Fibroblast of lung (primary cell): ENCODE measurements around the gene ZNF492. TPM values are rescaled to one million over a fixed set of nuclear protein-coding genes. Genes with fewer than 3 reads are reported as not detected.
"Not testable (repeated sequence)": the region's sequence is repeated elsewhere in the genome, so short reads cannot be mapped to it uniquely, and the experiment has no call there.

Experiments
- DNase-seq, 2 donors: peaks; one replicate each; pipeline versions ENCODE4 v3.0.0 to v3.0.0-alpha.2; 2010; ENCODE audit warnings: low read depth in 2 of 2
- H2AFZ ChIP-seq: 2 replicates; pipeline ENCODE4 v1.5.1; 2012; ENCODE audit warnings: low read length, control low read depth, inconsistent platforms
- H3K27ac ChIP-seq: 2 replicates; pipeline ENCODE4 v1.5.1; 2011; ENCODE audit warnings: low read length, control low read depth; ENCODE audit not compliant: insufficient read depth
- H3K27me3 ChIP-seq: 2 replicates; pipeline ENCODE4 v1.5.1; 2011; ENCODE audit warnings: mild to moderate bottlenecking, low read length; ENCODE audit not compliant: control insufficient read depth, insufficient read depth
- H3K36me3 ChIP-seq: 2 replicates; pipeline ENCODE4 v1.5.1; 2011; ENCODE audit warnings: low read length; ENCODE audit not compliant: control insufficient read depth, insufficient read depth
- H3K4me1 ChIP-seq: 2 replicates; pipeline ENCODE4 v1.5.1; 2011; ENCODE audit warnings: low read length; ENCODE audit not compliant: control insufficient read depth, insufficient read depth; ENCODE audit errors: extremely low read depth
- H3K4me2 ChIP-seq: 2 replicates; pipeline ENCODE4 v1.5.1; 2011; ENCODE audit warnings: low read length, control low read depth; ENCODE audit not compliant: insufficient read depth; ENCODE audit errors: extremely low read depth
- H3K4me3 ChIP-seq, 4 experiments: fragments of 200-600 bp in 1 of 4; sonication (generic) in 1 of 4; replicated peaks in 1 of 4; 2 replicates each; pipeline ENCODE4 v1.5.1; 2011 to 2016; ENCODE audit warnings: low read length in 4 of 4, low read depth in 3 of 4, mild to moderate bottlenecking in 3 of 4, control low read depth in 2 of 4, inconsistent platforms in 1 of 4, mixed read lengths in 1 of 4; ENCODE audit not compliant: insufficient read depth in 1 of 4; ENCODE audit errors: control extremely low read depth in 1 of 4
- H3K79me2 ChIP-seq: 2 replicates; pipeline ENCODE4 v1.5.1; 2012; ENCODE audit warnings: mild to moderate bottlenecking, low read length, inconsistent platforms; ENCODE audit not compliant: control insufficient read depth, insufficient read depth
- H3K9ac ChIP-seq: 2 replicates; pipeline ENCODE4 v1.5.1; 2011; ENCODE audit warnings: mild to moderate bottlenecking, low read length, control low read depth; ENCODE audit not compliant: insufficient read depth
- H3K9me3 ChIP-seq: 2 replicates; pipeline ENCODE4 v1.5.1; 2012; ENCODE audit warnings: low read depth, low read length; ENCODE audit not compliant: control insufficient read depth, insufficient read depth
- H4K20me1 ChIP-seq: 2 replicates; pipeline ENCODE4 v1.5.1; 2011; ENCODE audit warnings: low read length; ENCODE audit not compliant: control insufficient read depth, insufficient read depth; ENCODE audit errors: extremely low read depth
- EZH2 ChIP-seq: IDR thresholded peaks from 2 replicates; pipeline ENCODE4 v1.5.1; 2012; ENCODE audit warnings: low read length, control low read depth, mild to moderate bottlenecking; ENCODE audit errors: missing control alignments
- polyA plus RNA-seq, 2 donors: library from polyadenylated mRNA; depleted of rRNA in 1 of 2; stranded (reverse) in 1 of 2; unstranded in 1 of 2; fragments of >200 nt; gene quantifications; 2 replicates each; pipeline ENCODE4 v1.2.1, GENCODE V29; 2011 to 2012; ENCODE audit warnings: missing spikeins in 1 of 2
- total RNA-seq: library from RNA; depleted of rRNA; stranded (reverse); fragments of >200 nt; gene quantifications from 2 replicates; pipeline ENCODE4 v1.2.1, GENCODE V29; 2014
- TF ChIP-seq, protein P1 (sequence below), 2 donors: IDR thresholded peaks in 1 of 2; conservative IDR thresholded peaks in 1 of 2; 1 replicate in 1 of 2; 2 replicates in 1 of 2; pipeline ENCODE4 v1.5.1; 2011 to 2012; ENCODE audit warnings: low read length in 2 of 2, control low read depth in 1 of 2, inconsistent platforms in 1 of 2, low read depth in 1 of 2, mild to moderate bottlenecking in 1 of 2

ZNF492 gene
- total and polyA plus RNA-seq, 2 donors (not counting 1 experiment from before 2014, with no cell fraction given) = 0.28 to 0.50 TPM

DNA sequence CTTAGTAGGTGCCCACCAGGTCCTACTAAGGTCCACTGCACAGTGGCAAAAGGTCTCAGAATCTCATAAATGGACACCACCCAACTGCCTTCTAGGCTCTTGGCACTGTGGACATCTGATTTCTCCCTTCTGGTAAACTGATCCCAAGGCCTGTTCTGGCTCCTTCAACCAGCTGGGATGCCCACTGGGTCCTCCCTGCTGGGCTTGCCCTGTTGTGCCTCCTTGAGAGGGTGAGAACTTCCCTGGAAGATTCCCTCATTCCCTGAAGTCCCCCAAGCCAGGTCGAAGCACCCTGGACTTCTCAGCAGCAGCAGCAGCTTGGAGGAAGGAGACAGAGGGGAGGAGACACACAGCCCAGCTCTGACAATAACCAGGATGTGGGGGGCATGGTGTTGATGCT, 6.6 kb upstream of the ZNF492 start:
- no peaks in the 10 kb centered on the region for H3K9me3 ChIP-seq
- no peak overlapping the region for H3K4me3 ChIP-seq
- H3K4me2 ChIP-seq = no peak overlapping the region
- H3K4me1 ChIP-seq = no peaks in the 10 kb centered on the region
- H3K27ac ChIP-seq = no peak overlapping the region
- TF ChIP-seq, protein P1, sequence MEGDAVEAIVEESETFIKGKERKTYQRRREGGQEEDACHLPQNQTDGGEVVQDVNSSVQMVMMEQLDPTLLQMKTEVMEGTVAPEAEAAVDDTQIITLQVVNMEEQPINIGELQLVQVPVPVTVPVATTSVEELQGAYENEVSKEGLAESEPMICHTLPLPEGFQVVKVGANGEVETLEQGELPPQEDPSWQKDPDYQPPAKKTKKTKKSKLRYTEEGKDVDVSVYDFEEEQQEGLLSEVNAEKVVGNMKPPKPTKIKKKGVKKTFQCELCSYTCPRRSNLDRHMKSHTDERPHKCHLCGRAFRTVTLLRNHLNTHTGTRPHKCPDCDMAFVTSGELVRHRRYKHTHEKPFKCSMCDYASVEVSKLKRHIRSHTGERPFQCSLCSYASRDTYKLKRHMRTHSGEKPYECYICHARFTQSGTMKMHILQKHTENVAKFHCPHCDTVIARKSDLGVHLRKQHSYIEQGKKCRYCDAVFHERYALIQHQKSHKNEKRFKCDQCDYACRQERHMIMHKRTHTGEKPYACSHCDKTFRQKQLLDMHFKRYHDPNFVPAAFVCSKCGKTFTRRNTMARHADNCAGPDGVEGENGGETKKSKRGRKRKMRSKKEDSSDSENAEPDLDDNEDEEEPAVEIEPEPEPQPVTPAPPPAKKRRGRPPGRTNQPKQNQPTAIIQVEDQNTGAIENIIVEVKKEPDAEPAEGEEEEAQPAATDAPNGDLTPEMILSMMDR (conservative IDR thresholded peaks at IDR 0.05 in 1 of 2, IDR thresholded peaks at IDR 0.05 in 1 of 2; ENCODE audit: low read depth in 1 of 2, low read length in 2 of 2) = no peak
- no peak for TF ChIP-seq EZH2
- H3K79me2 ChIP-seq = no peaks in the 10 kb centered on the region
- H3K36me3 ChIP-seq = no peaks in the 10 kb centered on the region
- no peaks in the 10 kb centered on the region for H4K20me1 ChIP-seq
- H3K9ac ChIP-seq = no peak overlapping the region
- no peak for DNase-seq
- H3K27me3 ChIP-seq = no peaks in the 10 kb centered on the region
- H2AFZ ChIP-seq = no peak overlapping the region

DNA sequence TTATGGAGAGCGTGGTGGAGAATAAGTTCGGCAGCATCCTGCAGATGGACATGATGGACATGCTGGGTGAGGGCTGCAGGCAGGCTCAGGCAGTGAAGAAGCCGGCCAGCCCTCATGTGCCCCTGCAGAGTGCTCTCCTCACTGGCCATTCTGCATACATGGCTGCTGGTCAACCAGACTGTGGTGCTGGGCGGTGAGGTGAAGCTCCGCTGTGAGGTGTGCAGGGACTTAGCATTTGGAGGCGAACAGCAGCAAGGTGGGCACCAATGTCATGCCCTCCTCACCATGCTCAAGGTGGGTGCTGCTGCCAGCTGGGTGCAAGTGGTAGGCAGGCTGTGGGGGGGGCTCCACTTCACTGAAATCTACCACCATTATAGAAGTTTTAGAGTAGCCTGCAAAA, 5.7 kb upstream of the ZNF492 start:
- Histone ChIP-seq H3K36me3 (no peaks in the 10 kb centered on the region), H3K9me3 (no peaks in the 10 kb centered on the region), H3K4me3 (no peak overlapping the region), H3K9ac (no peak overlapping the region), H3K4me1 (no peaks in the 10 kb centered on the region), H3K27me3 (no peaks in the 10 kb centered on the region), H3K27ac (no peak overlapping the region), H3K4me2 (no peak overlapping the region), H3K79me2 (no peaks in the 10 kb centered on the region), H4K20me1 (no peaks in the 10 kb centered on the region), H2AFZ (no peak overlapping the region)
- no peak for TF ChIP-seq EZH2
- TF ChIP-seq, protein P1 (conservative IDR thresholded peaks at IDR 0.05 in 1 of 2, IDR thresholded peaks at IDR 0.05 in 1 of 2; ENCODE audit: low read depth in 1 of 2, low read length in 2 of 2) = no peak
- no peak for DNase-seq

- Histone ChIP-seq H3K4me1 (no peaks in the 10 kb centered on the region), H3K79me2 (no peaks in the 10 kb centered on the region), H2AFZ (peak overlapping the region; percentile 99), H3K27ac (peak overlapping the region; percentile 54), H3K9me3 (no peaks in the 10 kb centered on the region), H4K20me1 (no peaks in the 10 kb centered on the region), H3K27me3 (no peaks in the 10 kb centered on the region), H3K4me2 (peak overlapping the region; percentile 80), H3K36me3 (no peaks in the 10 kb centered on the region), H3K9ac (peak overlapping the region; percentile 70), H3K4me3 (peak overlapping the region; percentile 69 to 88 (median 78))
- DNase-seq = no peak
- TF ChIP-seq, protein P1 (conservative IDR thresholded peaks at IDR 0.05 in 1 of 2, IDR thresholded peaks at IDR 0.05 in 1 of 2; ENCODE audit: low read depth in 1 of 2, low read length in 2 of 2) = no peak
- no peak for TF ChIP-seq EZH2
Measured at GRCh38 chr19:22634450-22634827, 315 bp downstream of the ZNF492 start.

DNA sequence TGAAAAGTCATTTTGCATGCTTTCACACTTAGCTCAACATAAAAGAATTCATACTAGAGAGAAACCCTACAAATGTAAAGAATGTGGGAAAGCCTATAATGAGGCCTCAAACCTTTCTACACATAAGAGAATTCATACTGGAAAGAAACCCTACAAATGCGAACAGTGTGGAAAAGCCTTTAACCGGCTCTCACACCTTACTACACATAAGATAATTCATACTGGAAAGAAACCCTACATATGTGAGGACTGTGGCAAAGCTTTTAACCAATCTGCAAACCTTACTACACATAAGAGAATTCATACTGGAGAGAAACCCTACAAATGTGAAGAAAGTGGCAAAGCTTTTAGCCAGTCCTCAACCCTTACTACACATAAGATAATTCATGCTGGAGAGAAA, 51.4 kb downstream of the ZNF492 start:
- H2AFZ ChIP-seq, H3K9ac ChIP-seq, H3K27me3 ChIP-seq, H3K36me3 ChIP-seq, DNase-seq, H3K27ac ChIP-seq, H4K20me1 ChIP-seq, H3K4me2 ChIP-seq, H3K4me3 ChIP-seq, H3K79me2 ChIP-seq, H3K4me1 ChIP-seq, H3K9me3 ChIP-seq: not testable (repeated sequence)

GRCh38 chr19:22702661-22703060, 68.5 kb downstream of the ZNF492 start:
- H3K9me3 ChIP-seq, H3K4me3 ChIP-seq, H4K20me1 ChIP-seq, DNase-seq, H3K27ac ChIP-seq, H2AFZ ChIP-seq, H3K36me3 ChIP-seq, H3K9ac ChIP-seq, H3K79me2 ChIP-seq, H3K27me3 ChIP-seq, H3K4me1 ChIP-seq, H3K4me2 ChIP-seq: not testable (repeated sequence)
